SW 1271 (cell line): ENCODE data around the gene UBE2A.

Source experiments
- DNase-seq, 2 experiments: peaks; one replicate each; lab custom pipeline; 2025; lab: John Stamatoyannopoulos, UW

UBE2A gene

GRCh38 chrX:119607018-119607389, 32.6 kb downstream of the UBE2A start:
- no peak for DNase-seq

DNA sequence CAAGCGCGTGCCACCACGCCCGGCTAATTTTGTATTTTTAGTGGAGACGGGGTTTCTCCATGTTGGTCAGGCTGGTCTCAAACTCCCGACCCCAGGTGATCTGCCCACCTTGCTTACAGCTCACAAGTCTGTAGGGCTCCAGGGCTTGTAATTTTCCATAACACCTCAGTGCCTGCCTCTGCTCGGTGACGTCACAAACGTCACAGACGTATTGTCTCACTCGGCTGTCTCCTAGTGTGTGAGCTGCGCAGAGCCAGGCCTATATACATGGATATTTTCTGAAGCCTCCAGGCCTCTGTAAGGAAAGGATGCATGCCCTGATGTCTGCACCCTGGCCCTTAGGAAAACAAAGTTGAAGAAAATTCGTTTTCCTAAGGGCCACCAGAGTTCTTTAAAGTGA, 40.4 kb downstream of the UBE2A start:
- DNase-seq, result no peak

DNA sequence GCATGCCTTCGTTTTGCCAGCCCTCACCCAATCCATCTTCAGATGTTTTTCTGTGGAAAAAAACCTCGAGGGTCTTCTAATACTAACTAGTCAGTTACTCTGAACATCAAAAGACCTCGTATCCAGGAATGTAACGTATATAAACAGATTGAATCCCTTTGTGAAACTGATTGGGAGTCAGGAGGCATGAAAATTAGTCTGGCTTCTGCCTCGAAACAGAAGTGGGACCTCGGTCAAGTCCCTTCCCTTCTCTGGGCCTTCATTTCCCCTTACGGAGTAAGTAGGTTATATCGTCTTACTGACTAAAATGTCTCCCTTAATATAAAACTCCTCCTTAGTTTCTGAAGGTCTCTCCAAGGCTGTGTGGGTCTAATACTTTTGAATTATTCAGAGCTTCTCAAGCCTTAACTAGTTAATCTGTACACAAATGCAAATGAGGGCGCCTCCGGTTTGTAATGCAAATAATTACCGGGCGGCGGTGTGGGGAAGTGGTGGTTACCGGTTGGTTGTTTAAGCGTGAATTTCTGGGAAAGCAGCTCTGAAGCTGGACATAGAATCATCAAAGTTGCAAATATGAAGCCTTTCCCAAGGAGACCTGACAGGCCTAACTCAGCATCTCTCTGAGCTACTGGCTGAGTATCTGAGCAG, 43.3 kb downstream of the UBE2A start:
- DNase-seq, result no peak

DNA sequence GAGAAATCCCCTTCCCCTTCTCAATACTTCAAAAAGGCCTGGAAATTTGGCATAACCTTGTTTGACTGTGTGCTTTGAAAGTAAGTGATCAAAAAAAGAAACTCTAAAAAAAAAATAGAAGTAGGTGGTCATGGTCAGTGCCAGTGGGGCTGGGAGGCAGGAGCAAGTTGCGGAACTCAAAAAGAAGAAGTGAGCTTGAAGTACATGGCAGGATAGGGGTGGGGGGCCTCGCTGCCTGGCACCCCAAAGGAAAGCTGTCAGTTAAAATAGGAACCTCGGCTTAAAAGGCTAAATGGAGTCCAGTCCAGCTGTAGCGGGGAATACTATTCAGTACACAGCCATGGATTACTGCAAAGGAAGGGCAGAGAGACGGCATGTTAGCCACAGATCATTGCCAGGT, 44.1 kb downstream of the UBE2A start:
- DNase-seq, result no peak

DNA sequence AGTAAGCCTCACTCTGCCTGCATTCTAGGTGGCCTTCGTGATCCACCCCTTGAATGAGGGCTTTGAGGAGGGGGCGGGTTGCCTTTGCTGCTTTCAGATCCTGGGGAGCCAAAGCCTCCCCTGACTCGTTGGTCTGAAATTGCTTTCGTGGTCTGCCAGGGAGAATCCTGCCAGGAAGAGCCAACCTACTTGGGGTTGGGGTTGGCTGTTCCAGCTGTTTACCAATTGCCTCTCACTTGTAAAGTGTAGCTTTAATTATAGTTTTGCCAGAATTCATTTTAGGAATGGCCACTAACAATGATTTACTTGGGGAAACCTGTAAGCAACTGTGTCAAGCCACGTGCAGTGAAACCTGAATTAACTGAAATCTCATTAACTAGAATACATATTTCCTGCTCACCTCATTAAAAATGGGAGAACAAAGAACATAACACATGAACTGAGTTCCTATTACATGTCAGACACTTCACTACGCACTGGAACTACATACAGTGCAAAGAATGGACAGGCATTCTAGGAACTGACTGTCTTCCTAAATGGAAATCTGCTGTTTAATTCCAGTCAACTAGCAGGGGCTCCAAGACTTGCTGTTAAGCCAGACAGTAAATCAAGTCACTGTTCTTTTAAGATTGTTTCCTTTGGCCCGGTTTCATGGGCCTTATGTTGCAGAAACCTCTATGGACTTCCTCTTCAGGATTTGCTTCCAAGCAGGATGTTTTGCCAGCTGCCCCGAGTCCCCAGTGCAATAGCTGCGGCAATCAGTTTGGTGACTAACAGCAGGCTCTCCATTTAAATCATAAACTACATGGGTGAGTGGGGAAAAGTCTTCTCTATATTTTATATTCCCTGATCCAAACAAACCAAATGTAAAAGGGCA, 48.2 kb downstream of the UBE2A start:
- no peak for DNase-seq

GRCh38 chrX:119624417-119624816, 50.1 kb downstream of the UBE2A start:
- no peak for DNase-seq

DNA sequence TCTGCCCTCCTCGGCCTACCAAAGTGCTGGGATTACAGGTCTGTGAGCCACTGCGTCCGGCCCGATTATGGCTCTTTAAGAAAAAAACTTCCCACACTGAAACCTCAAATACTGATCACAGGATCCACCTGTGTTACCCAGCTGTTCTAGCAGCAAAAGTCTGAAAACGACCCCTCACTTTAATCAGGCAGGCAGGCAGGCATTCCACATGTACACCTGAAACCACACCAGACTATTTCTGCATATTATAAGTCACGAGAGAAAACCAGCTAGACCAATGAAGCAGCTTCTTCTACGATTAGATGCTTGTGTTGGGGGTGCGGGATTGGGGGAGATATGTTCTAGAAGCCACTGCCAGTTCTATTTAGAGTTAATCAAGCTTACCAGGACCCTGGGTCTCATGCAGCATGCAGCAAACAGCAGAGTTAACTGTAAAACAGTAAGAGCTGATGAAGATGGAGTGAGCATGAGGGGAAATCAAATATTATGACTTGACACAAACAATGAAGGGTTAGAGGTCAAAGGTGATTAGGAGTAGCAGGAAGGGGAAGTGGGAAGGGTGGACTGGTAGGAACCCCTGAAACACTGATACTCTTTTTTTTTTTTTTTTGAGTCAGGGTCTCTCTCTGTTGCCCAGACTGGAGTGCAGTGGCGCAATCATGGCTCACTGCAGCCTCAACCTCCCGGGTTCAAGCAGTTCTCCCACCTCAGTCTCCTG, 50.7 kb downstream of the UBE2A start:
- no peak for DNase-seq

GRCh38 chrX:119625843-119626242, 51.5 kb downstream of the UBE2A start:
- DNase-seq, result no peak
